SJSA1 (cell line): ENCODE data around the gene LRP1. TPM values are rescaled to one million over a fixed set of nuclear protein-coding genes. Genes with fewer than 3 reads are reported as not detected.

Experiments
- DNase-seq, 2 experiments: peaks; one replicate each; pipeline ENCODE4 v3.0.0-alpha.2; 2015 to 2020; ENCODE audit warnings: low spot score in 2 of 2, low read depth in 1 of 2
- H3K27ac ChIP-seq: fragments of 250-450 bp; sonication (Bioruptor Pico); 2 replicates; pipeline ENCODE4 v1.5.1; 2020; ENCODE audit warnings: mild to moderate bottlenecking, moderate library complexity
- H3K27me3 ChIP-seq: fragments of 250-450 bp; sonication (Bioruptor Pico); replicated peaks from 2 replicates; pipeline ENCODE4 v1.5.1; 2020; ENCODE audit warnings: mild to moderate bottlenecking, moderate library complexity
- H3K36me3 ChIP-seq: fragments of 250-450 bp; sonication (Bioruptor Pico); 2 replicates; pipeline ENCODE4 v1.5.1; 2020; ENCODE audit warnings: mild to moderate bottlenecking
- H3K4me1 ChIP-seq: fragments of 250-450 bp; sonication (Bioruptor Pico); replicated peaks from 2 replicates; pipeline ENCODE4 v1.6.1; 2021; ENCODE audit warnings: mild to moderate bottlenecking
- H3K4me3 ChIP-seq: fragments of 250-450 bp; sonication (Bioruptor Pico); 2 replicates; pipeline ENCODE4 v1.5.1; 2020; ENCODE audit warnings: mild to moderate bottlenecking
- H3K9me3 ChIP-seq: fragments of 250-450 bp; sonication (Bioruptor Pico); replicated peaks from 2 replicates; pipeline ENCODE4 v1.5.1; 2020; ENCODE audit warnings: mild to moderate bottlenecking
- total RNA-seq: library from RNA; depleted of rRNA; stranded (reverse); fragments of >200 nt; shearing (Covaris generic); gene quantifications from 2 replicates; pipeline ENCODE4 v1.2.3, GENCODE V29; 2014

Gene LRP1
- total RNA-seq, 1 experiment from 2014 or later: 33.3 TPM

DNA sequence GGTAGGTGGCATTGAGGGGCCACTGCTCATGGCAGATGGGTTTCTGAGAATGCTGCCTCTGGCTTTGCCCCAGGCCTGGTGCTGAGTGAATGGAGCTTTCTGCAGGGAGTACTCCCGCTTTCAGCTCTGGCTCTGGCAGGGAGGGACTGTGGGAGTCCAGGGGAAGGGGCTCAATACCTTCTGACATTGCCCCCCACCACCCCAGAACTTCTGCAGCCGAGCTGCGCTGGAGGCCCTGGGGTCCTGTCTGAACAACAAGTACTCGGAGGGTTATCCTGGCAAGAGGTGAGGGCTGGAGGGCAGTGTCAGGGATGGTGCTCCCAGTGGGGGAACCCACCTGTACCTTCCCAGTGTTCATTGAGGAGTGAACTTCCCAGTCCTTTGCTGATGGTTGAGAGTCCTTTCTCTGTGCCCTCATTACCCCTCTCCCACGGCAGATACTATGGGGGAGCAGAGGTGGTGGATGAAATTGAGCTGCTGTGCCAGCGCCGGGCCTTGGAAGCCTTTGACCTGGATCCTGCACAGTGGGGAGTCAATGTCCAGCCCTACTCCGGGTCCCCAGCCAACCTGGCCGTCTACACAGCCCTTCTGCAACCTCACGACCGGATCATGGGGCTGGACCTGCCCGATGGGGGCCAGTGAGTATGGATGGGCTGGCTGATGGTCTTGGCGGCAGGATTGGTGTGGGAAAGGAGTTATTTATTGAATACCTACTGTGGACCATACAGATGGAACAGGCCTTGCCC, 103.2 kb downstream of the LRP1 start:
- Histone ChIP-seq H3K4me1 (peaks cover 15% of the 10 kb centered on the region), H3K36me3 (peaks cover 51% of the 10 kb centered on the region), H3K9me3 (no peaks in the 10 kb centered on the region), H3K27ac (no peak overlapping the region), H3K4me3 (0 out of 2 replicates have a peak overlapping the region, but pooled peaks have one; percentile 55), H3K27me3 (no peaks in the 10 kb centered on the region)
- DNase-seq: no peak

DNA sequence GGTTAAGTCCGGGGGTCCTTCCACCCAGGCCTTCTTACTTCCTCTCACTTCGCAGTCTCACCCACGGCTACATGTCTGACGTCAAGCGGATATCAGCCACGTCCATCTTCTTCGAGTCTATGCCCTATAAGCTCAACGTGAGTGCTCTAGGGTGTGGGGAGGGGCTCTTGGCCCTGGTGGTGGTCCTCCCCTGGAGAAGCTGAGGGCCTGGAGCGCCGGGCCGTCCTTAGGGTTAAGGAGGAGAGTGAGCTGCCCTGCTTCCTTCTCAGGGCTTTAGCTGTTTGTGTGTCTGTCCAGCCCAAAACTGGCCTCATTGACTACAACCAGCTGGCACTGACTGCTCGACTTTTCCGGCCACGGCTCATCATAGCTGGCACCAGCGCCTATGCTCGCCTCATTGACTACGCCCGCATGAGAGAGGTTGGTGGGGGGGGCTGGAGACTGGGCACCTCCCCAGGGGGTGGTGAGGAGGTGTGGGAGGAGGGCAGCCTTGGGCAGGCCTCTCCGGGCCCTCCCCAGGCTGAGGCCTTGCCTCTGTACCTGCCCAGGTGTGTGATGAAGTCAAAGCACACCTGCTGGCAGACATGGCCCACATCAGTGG, 104.0 kb downstream of the LRP1 start:
- Histone ChIP-seq H3K27ac (no peak overlapping the region), H3K4me3 (no peak overlapping the region), H3K27me3 (no peaks in the 10 kb centered on the region), H3K4me1 (peaks cover 15% of the 10 kb centered on the region), H3K36me3 (peaks cover 51% of the 10 kb centered on the region), H3K9me3 (no peaks in the 10 kb centered on the region)
- DNase-seq: no peak

DNA sequence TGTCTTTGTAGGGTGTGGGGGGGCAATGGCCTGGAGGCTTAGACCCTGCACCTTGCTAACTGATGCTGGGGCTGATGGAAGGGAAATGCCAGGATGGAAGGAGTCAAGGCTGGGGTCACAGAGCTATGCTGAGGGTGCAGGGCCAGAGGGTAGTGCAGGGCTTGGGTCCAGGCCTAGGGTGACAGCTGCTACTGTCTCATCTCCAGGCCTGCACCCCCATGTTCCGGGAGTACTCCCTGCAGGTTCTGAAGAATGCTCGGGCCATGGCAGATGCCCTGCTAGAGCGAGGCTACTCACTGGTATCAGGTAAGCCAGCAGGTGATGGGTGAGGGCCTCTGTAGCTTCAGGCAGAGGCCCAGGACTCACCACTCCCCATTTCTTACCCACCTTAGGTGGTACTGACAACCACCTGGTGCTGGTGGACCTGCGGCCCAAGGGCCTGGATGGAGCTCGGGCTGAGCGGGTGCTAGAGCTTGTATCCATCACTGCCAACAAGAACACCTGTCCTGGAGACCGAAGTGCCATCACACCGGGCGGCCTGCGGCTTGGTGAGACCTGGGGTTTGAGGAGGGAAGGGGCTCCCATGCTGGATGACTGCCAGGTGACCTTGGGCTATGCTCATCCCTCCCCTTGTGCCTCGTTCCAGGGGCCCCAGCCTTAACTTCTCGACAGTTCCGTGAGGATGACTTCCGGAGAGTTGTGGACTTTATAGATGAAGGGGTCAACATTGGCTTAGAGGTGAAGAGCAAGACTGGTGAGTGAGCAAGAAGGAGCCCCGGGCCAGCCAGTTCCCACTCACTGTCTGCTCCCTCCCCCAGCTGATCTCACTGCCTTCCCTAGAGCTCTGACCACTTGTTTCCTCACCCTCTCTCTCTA, 105.3 kb downstream of the LRP1 start:
- Histone ChIP-seq H3K4me3 (no peak overlapping the region), H3K27ac (no peak overlapping the region)
- DNase-seq: no peak

DNA sequence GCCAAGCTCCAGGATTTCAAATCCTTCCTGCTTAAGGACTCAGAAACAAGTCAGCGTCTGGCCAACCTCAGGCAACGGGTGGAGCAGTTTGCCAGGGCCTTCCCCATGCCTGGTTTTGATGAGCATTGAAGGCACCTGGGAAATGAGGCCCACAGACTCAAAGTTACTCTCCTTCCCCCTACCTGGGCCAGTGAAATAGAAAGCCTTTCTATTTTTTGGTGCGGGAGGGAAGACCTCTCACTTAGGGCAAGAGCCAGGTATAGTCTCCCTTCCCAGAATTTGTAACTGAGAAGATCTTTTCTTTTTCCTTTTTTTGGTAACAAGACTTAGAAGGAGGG, 105.9 kb downstream of the LRP1 start:
- peaks cover 16% of the 10 kb centered on the region for H3K4me1 ChIP-seq
- no peak overlapping the region for H3K27ac ChIP-seq
- no peak for DNase-seq
- no peak overlapping the region for H3K4me3 ChIP-seq
- H3K27me3 ChIP-seq: no peaks in the 10 kb centered on the region
- H3K36me3 ChIP-seq: peaks cover 51% of the 10 kb centered on the region
- no peaks in the 10 kb centered on the region for H3K9me3 ChIP-seq

More for the DNA sequence above, 105.3 kb downstream of the LRP1 start:
- Histone ChIP-seq H3K27me3 (no peaks in the 10 kb centered on the region), H3K36me3 (peaks cover 51% of the 10 kb centered on the region), H3K4me1 (peaks cover 15% of the 10 kb centered on the region), H3K9me3 (no peaks in the 10 kb centered on the region)

DNA sequence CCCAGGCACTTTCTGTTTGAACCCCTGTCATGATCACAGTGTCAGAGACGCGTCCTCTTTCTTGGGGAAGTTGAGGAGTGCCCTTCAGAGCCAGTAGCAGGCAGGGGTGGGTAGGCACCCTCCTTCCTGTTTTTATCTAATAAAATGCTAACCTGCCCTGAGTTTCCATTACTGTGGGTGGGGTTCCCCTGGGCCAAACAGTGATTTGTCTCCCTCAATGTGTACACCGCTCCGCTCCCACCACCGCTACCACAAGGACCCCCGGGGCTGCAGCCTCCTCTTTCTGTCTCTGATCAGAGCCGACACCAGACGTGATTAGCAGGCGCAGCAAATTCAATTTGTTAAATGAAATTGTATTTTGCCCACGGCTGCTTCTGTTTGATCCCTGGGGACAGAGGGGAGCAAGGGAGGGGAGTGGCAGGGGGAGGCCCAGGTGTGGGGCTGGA, 106.3 kb downstream of the LRP1 start:
- H3K36me3 ChIP-seq: peaks cover 51% of the 10 kb centered on the region
- no peak overlapping the region for H3K4me3 ChIP-seq
- H3K9me3 ChIP-seq: no peaks in the 10 kb centered on the region
- H3K27me3 ChIP-seq: no peaks in the 10 kb centered on the region; the same call in 1 of the 2 replicates
- DNase-seq: no peak
- no peak overlapping the region for H3K27ac ChIP-seq
- peaks cover 19% of the 10 kb centered on the region for H3K4me1 ChIP-seq

DNA sequence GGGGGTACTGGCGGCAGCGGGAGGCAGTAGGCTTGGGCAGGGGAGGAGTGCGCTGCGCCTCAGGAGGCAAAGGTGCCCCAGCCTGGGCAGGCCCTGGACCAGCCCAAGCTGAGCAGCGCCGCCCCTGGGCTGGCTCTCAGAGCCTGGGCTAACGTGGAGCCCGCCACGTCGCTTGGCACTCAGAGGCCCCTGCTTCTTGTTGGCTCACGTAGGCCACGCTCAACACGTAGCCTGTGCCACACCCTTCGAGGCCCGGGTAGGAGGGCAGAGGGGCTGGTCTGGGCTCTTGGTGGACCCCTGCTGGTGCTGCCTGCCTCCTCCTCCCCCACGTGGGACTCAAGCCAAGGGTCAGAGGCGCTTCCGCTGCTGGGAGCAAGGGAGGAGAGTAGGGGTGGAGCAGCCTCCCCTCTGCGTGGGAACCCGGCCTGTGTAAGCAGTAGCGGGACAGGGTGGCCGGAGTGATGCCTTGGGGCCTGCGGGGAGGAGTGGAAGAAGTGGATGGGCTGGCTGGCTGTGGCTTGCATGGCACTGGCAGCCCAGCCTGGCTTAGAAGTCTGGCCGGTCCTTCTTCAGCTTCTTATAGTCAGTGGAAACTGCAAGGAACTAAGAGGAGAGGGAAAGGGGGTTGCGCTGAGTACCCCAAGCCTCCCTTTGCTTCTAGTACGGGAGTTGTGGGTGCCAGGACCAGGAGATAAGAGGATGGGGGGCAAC, 106.9 kb downstream of the LRP1 start:
- DNase-seq: no peak
- H3K36me3 ChIP-seq: peaks cover 51% of the 10 kb centered on the region
- no peaks in the 10 kb centered on the region for H3K9me3 ChIP-seq
- H3K4me3 ChIP-seq: no peak overlapping the region
- peaks cover 25% of the 10 kb centered on the region for H3K4me1 ChIP-seq
- H3K27me3 ChIP-seq: no peaks in the 10 kb centered on the region; the same call in 1 of the 2 replicates
- no peak overlapping the region for H3K27ac ChIP-seq

DNA sequence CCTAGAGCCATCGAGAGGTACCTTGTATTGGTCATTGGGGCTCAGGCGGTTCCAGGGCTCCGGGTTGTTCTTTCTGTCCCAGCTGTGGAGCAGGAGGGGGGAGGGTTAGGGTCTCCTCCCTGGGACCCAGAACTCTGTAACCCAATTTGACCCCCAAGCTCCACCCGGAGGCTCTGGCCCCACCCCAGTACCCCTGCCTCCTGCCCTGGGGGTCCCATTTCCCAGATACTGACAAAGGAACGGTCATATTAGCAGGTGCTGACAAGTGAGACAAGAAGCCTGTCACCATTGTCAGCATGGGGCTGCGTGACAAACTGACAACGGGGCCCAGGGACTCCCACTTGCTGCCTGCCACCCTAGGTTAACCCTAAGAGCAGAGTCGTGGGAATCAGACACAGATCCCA, 107.4 kb downstream of the LRP1 start:
- DNase-seq: no peak
- H3K27me3 ChIP-seq: no peaks in the 10 kb centered on the region; the same call in 1 of the 2 replicates
- peaks cover 25% of the 10 kb centered on the region for H3K4me1 ChIP-seq
- no peaks in the 10 kb centered on the region for H3K9me3 ChIP-seq
- H3K27ac ChIP-seq: no peak overlapping the region
- H3K36me3 ChIP-seq: peaks cover 51% of the 10 kb centered on the region
- H3K4me3 ChIP-seq: no peak overlapping the region

DNA sequence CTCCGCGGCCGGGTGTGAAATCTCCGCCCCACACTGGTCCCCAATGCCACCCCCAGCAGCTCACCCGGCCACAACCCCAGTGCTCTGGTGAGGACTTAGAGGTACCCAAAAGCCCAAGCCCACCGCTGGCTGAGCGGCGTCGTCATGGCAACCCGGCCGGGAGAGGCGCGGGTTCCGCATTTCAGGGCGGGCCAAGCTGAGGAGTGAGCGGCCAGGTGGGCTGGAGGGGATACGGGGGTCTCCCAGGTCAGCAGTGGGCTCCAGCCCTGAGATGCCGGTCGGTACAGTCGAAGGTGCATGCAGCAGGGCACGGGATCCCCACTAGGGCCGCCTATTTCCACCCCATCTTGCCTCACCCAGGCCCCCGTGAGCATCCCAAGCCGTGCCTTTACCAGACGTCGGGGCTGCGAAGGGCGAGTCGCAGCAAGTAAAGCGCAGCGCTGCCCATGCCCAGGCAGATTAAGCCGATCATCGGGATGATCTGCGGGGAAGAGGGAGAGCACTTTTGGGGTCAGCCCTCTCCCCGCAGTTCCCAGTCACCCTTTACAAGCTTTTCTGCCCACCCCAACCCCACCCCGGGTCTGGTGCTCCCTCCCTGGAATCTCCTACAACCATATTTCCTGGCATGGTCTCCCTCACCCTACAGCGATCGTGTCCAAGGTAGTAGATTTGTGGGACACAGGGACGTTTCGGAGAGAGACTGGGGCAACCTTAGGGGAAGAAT, 108.1 kb downstream of the LRP1 start:
- no peak for DNase-seq
- H3K4me3 ChIP-seq: no peak overlapping the region
- no peaks in the 10 kb centered on the region for H3K9me3 ChIP-seq
- H3K36me3 ChIP-seq: peaks cover 46% of the 10 kb centered on the region
- no peaks in the 10 kb centered on the region; the same call in 1 of the 2 replicates for H3K27me3 ChIP-seq
- peaks cover 23% of the 10 kb centered on the region for H3K4me1 ChIP-seq
- H3K27ac ChIP-seq: no peak overlapping the region

DNA sequence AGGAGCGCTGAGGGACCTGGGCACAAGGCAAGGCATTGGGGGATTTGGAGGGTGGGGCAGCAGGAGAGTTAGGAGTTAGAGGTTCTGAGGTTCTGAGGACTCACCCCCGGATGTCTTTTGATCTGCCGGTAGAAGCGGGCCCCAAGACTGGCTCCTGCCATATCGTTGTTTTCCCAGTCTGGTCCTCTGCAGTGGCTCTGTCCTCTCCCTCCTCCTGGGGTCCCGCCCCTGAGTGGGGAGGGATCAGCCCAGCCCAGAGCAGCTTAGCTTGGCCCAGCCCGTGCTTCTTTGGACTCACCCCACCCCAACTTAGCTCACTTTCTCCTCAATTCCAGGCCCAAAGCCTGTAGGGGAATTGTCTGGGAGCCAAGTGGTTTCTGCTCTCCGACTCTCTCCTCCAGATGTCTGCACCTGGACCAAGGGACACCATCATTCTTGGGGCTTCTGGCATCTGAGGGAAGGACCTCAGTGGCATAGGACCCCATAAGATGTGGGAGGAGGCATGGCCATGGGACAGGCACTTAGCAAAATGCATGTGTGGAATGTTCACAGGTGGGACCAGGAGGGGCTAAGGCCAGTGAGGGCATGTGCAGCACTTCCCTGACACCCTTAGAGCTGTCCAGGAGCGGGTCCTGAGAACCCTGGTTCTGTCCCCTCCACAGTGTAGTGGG, 108.8 kb downstream of the LRP1 start:
- DNase-seq: no peak
- Histone ChIP-seq H3K4me1 (peaks cover 23% of the 10 kb centered on the region), H3K9me3 (no peaks in the 10 kb centered on the region), H3K36me3 (peaks cover 39% of the 10 kb centered on the region), H3K4me3 (no peak overlapping the region), H3K27ac (no peak overlapping the region), H3K27me3 (peaks cover 3% of the 10 kb centered on the region; the same call in 1 of the 2 replicates)

DNA sequence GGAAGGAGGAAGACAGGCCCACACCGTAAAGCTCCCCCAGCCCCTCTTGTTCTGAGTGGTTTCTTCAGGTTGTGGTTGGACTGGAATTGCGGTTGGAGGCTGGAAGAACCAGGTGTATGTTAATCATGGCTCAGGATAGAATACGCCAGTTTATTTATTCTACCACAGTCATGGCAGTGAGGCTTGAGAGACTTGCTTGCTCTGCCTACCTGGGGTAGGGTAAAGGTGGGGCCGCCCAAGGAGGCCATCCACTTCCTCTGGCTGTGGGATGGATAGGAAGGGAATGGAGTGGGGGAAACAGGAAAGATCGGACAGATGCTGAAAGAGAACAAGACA, 109.3 kb downstream of the LRP1 start:
- peaks cover 3% of the 10 kb centered on the region; the same call in 1 of the 2 replicates for H3K27me3 ChIP-seq
- H3K27ac ChIP-seq: no peak overlapping the region
- H3K9me3 ChIP-seq: no peaks in the 10 kb centered on the region
- H3K4me1 ChIP-seq: peaks cover 23% of the 10 kb centered on the region
- H3K36me3 ChIP-seq: peaks cover 34% of the 10 kb centered on the region
- DNase-seq: no peak
- no peak overlapping the region for H3K4me3 ChIP-seq

DNA sequence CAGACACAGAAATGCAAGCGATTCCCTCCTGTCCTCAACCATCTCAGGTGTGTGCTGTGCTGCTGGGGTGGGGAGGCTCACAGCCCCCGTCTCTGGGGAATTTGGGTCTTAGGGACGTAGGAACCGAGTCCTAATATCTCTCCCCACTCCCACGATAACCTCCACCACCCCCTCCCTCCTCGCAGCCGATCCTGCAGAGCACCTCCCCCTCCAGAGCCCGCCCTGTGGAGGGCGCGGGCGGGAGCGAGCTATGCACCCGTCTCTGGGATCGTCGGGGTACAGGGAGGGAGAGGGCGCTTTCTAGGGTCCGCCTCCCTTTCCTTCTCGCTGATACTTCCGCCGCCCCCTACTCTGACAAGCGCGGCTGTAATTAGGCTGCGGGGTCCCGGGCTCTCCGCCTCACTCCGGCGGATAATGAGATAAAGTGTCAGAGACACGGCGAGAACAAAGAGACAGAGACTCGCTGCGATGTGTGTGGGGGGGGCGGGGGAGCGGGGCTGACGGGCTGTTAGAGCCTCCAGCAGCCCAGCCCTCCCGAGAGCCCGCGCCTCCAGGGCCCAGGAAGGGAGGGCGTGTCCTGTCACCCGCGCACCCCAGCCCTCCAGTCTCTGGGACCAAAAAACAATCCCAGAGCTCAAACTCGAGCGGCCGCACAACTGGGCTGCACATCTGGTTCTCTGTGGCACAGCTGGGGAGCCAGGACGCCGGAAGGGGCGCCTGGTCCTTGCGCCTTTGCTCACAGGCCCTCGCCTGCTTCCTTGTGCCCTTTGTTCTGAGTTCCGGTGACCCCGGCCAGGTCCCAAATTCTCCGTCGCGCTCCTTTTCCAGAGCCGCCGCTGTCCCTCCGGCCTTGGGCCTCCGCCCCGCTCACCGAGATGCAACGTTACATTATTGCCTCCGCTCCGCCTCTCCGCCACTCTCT, 109.9 kb downstream of the LRP1 start:
- Histone ChIP-seq H3K27ac (no peak overlapping the region), H3K27me3 (peaks cover 4% of the 10 kb centered on the region; the same call in 1 of the 2 replicates), H3K4me3 (no peak overlapping the region), H3K4me1 (peaks cover 25% of the 10 kb centered on the region), H3K36me3 (peaks cover 28% of the 10 kb centered on the region), H3K9me3 (no peaks in the 10 kb centered on the region)
- no peak for DNase-seq
